ENCODE measurements around the gene WBP1L.

- no peak for TF ChIP-seq CTCF (IDR thresholded peaks at IDR 0.05)
- TF ChIP-seq POLR2AphosphoS5 (IDR thresholded peaks at IDR 0.05; ENCODE audit: insufficient read depth in 1 of 2, low read depth in 1 of 2): peak; percentile 56 to 84
Measured at GRCh38 chr10:102796407-102797176, 52.8 kb downstream of the WBP1L start.

Measured in vagina (tissue), 2 donors.